GM18498 (cell line): ENCODE measurements around the gene RIPOR3.
"Not testable (repeated sequence)": the region's sequence is repeated elsewhere in the genome, so short reads cannot be mapped to it uniquely, and the experiment has no call there.

Experiments
- ATAC-seq: cut with Tn5 transposase; IDR thresholded peaks from one replicate; pipeline ENCODE4 v1.9.1; 2021; ENCODE audit warnings: mild to moderate bottlenecking, moderate library complexity; ENCODE audit not compliant: unreplicated experiment

RIPOR3 gene

GRCh38 chr20:50680105-50680960 is 11.0 kb downstream of the RIPOR3 start:
- ATAC-seq: no peak

GRCh38 chr20:50679753-50680104 is 11.6 kb downstream of the RIPOR3 start:
- no peak for ATAC-seq

GRCh38 chr20:50678169-50678898 is 13.0 kb downstream of the RIPOR3 start:
- ATAC-seq: no peak

GRCh38 chr20:50676858-50677257 is 14.5 kb downstream of the RIPOR3 start:
- ATAC-seq: no peak

GRCh38 chr20:50676377-50676731 is 15.0 kb downstream of the RIPOR3 start:
- not testable (repeated sequence) for ATAC-seq

GRCh38 chr20:50675671-50676376 is 15.5 kb downstream of the RIPOR3 start:
- ATAC-seq: no peak

GRCh38 chr20:50674138-50674825 is 17.1 kb downstream of the RIPOR3 start:
- ATAC-seq: no peak

GRCh38 chr20:50673466-50674137 is 17.7 kb downstream of the RIPOR3 start:
- no peak for ATAC-seq

GRCh38 chr20:50673146-50673465 is 18.2 kb downstream of the RIPOR3 start:
- ATAC-seq: no peak

- ATAC-seq: no peak
Observed at GRCh38 chr20:50672400-50673145, 18.8 kb downstream of the RIPOR3 start.

- no peak for ATAC-seq
Observed at GRCh38 chr20:50671626-50672025, 19.7 kb downstream of the RIPOR3 start.

- ATAC-seq: not testable (repeated sequence)
Observed at GRCh38 chr20:50671010-50671409, 20.3 kb downstream of the RIPOR3 start.

- no peak for ATAC-seq
Observed at GRCh38 chr20:50670126-50670862, 21.0 kb downstream of the RIPOR3 start.

- ATAC-seq: no peak
Observed at GRCh38 chr20:50668798-50669197, 22.5 kb downstream of the RIPOR3 start.

- no peak for ATAC-seq
Observed at GRCh38 chr20:50668326-50668725, 23.0 kb downstream of the RIPOR3 start.

GRCh38 chr20:50666709-50667298 is 24.5 kb downstream of the RIPOR3 start:
- ATAC-seq: no peak

- ATAC-seq: no peak
Observed at GRCh38 chr20:50664254-50664653, 27.1 kb downstream of the RIPOR3 start.

- ATAC-seq: no peak
Observed at GRCh38 chr20:50663095-50663821, 28.1 kb downstream of the RIPOR3 start.
